BJ (cell line): ENCODE measurements around the gene EHBP1. TPM values are rescaled to one million over a fixed set of nuclear protein-coding genes. Genes with fewer than 3 reads are reported as not detected.

ENCODE experiments used
- CTCF ChIA-PET: fragments of 350-600 bp; formaldehyde crosslinking; extraction: SDS; loops from one replicate; lab custom pipeline; 2021; ENCODE audit warnings: antibody characterized with exemption, inconsistent platforms; lab: Yijun Ruan, JAX
- POLR2A ChIA-PET: fragments of 300-600 bp; sonication (Branson Sonifier 250); formaldehyde crosslinking; extraction: SDS; loops from one replicate; lab custom pipeline; 2021; ENCODE audit warnings: antibody characterized with exemption; lab: Charles Lee
- DNase-seq: peaks from one replicate; pipeline ENCODE4 v3.0.0-alpha.2; 2011; ENCODE audit warnings: low read depth
- H3K27me3 ChIP-seq: 2 replicates; pipeline ENCODE4 v1.6.0; 2011; ENCODE audit warnings: low read length; ENCODE audit not compliant: control insufficient read depth, insufficient read depth
- H3K36me3 ChIP-seq: 2 replicates; pipeline ENCODE4 v1.5.1; 2011; ENCODE audit warnings: low read length; ENCODE audit not compliant: control insufficient read depth, insufficient read depth
- H3K4me3 ChIP-seq: 2 replicates; pipeline ENCODE4 v1.5.1; 2011; ENCODE audit warnings: low read depth, mild to moderate bottlenecking, control low read depth, low read length
- polyA minus RNA-seq: library from RNA; depleted of rRNA, polyadenylated mRNA; stranded (reverse); fragments of >200 nt; gene quantifications from 2 replicates; pipeline ENCODE4 v1.2.3, GENCODE V29; 2011; rRNA and poly(A)+ RNA removed
- polyA plus RNA-seq: library from polyadenylated mRNA; depleted of rRNA; stranded (reverse); fragments of >200 nt; gene quantifications from 2 replicates; pipeline ENCODE4 v1.2.3, GENCODE V29; 2011; rRNA removed
- TF ChIP-seq, protein P1 (sequence below): IDR thresholded peaks from 2 replicates; pipeline ENCODE4 v1.5.1; 2011; ENCODE audit warnings: low read depth, mild to moderate bottlenecking, control low read depth, inconsistent platforms, low read length, moderate library complexity; ENCODE audit not compliant: insufficient read depth

The EHBP1 gene
- 43.8 and 61.5 TPM in 2 replicates for polyA plus RNA-seq
- polyA minus RNA-seq, result 66.3 and 68.8 TPM in 2 replicates

DNA sequence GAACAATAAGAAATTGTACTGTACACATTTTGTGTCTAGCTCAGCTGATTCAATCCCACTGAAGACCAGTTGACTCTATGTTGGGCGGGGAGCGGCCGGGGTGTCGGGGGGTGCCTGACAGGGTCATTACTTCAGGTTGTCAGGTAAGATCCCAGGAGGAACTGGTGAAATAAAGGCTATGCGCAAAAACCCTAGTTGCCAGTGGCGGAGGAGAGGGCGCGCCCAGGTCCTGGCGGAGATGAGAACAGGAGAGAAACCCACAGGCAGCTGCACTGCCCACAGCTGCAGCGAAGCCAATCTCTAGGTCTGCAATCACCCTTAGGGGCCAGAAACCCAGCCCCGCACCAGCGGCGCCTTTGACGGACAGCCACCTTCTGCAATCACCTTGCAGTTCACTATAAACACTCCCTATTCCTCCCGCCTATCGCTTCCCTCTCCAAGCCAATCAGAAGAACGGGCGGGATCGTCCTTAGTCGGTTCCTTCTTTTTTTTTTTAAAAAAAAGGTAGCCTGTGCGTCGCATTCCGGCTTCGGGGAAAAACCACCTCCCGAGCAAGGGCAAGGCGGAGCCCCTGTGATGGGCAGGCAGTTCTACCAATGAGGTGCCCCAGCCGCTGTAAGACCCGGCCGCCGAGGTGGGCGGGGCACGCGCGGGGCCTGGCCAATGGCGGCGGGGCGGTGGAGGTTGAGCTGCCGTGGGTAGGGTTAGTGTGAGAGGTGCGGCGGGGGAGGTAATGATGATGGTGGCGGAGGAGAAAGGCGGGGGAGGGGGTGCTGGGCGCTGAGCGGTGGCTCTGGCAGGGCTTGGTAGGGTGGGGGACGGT is at the start of gene EHBP1:
EHBP1 (plus strand) TSS at position 707 of the 823 bp plus-strand sequence. CDS start 1,479 bp downstream, outside the sequence.
- Histone ChIP-seq H3K4me3 (peak within 1 kb of the TSS; percentile 71), H3K36me3 (no peaks in the 10 kb centered on the region), H3K27me3 (no peaks in the 10 kb centered on the region)
- ChIA-PET CTCF (interaction anchor here (0.6 to 1.4 kb wide), 5 partner anchors 19 to 248 kb away, joined by 3 to 7 read pairs (median 3); partner anchors contain the start of gene TMEM17), POLR2A (interaction anchor here (0.6 to 0.8 kb wide), 4 partner anchors 27 to 288 kb away, joined by 3 to 17 read pairs (median 4); no protein-coding TSS in a partner anchor)
- peak; percentile 99 for DNase-seq
- TF ChIP-seq, protein P1, sequence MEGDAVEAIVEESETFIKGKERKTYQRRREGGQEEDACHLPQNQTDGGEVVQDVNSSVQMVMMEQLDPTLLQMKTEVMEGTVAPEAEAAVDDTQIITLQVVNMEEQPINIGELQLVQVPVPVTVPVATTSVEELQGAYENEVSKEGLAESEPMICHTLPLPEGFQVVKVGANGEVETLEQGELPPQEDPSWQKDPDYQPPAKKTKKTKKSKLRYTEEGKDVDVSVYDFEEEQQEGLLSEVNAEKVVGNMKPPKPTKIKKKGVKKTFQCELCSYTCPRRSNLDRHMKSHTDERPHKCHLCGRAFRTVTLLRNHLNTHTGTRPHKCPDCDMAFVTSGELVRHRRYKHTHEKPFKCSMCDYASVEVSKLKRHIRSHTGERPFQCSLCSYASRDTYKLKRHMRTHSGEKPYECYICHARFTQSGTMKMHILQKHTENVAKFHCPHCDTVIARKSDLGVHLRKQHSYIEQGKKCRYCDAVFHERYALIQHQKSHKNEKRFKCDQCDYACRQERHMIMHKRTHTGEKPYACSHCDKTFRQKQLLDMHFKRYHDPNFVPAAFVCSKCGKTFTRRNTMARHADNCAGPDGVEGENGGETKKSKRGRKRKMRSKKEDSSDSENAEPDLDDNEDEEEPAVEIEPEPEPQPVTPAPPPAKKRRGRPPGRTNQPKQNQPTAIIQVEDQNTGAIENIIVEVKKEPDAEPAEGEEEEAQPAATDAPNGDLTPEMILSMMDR, result no peak

DNA sequence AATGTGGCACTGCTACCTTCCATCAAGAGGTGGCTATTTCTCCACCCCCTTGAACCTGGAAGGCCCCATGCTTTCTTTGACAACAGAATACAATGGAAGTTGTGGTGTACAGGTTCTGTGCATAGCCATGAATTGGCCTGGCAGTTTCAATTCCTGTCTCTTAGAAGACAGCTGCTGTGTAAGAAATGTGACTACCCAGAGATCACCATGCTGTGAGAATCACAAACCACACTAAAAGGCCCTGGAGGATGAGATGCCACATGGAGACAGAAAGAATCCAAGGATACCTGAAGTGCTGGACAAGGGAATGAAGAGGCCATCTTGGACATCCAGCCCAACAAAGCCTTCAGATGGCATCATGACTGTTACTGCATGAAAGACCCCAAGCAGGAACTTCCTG is 47.7 kb upstream of the EHBP1 start:
- no peak overlapping the region for H3K4me3 ChIP-seq
- H3K36me3 ChIP-seq, result no peaks in the 10 kb centered on the region
- no peaks in the 10 kb centered on the region for H3K27me3 ChIP-seq
- CTCF ChIA-PET, result no interaction called here
- TF ChIP-seq, protein P1, result no peak
- POLR2A ChIA-PET, result no interaction called here
- DNase-seq, result no peak

DNA sequence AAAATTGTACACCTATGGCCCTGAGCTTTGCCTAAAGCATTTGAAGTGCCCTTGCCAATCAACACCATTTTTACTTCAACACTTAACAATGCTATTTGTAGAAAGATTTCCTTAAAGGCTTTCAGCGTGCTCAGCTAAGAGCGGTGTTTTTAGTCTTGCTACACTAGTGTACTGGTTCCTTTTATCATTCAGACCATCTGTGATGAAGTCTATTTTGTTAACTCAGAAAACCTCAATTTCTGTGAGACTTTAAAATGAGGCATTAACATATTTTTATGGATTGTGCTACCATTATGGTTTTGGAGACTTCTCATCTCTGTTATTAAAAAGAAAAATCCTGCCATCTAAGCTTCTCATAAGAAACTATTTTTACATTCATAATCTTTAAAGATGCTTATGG is 46.6 kb upstream of the EHBP1 start:
- TF ChIP-seq, protein P1, result no peak
- H3K27me3 ChIP-seq, result no peaks in the 10 kb centered on the region
- H3K4me3 ChIP-seq, result no peak overlapping the region
- POLR2A ChIA-PET, result no interaction called here
- no peak for DNase-seq
- no peaks in the 10 kb centered on the region for H3K36me3 ChIP-seq
- CTCF ChIA-PET, result no interaction called here

DNA sequence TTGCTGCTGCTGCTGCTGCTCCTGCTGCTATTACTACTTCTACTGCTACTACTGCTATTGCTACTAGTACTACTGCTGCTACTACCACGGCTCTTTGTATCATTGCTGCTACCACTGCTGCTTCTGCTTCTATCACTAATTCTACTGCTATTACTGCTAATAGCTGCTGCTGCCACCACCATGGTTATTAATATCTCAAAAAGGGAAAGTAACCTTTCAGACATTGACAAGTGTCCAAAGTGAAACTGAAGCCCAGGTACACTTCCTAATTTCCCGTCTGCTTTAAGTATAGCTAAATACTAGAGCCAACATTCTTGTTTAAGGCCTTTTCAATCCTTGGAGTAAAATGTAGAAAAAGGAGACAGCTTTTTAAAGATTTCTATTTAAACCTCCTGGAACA is 45.4 kb upstream of the EHBP1 start:
- CTCF ChIA-PET, result interaction anchor here (0.9 to 5.4 kb wide), 2 partner anchors 64 to 203 kb away, joined by 3 to 26 read pairs; no protein-coding TSS in a partner anchor
- POLR2A ChIA-PET, result interaction anchor here (0.7 kb wide), 1 partner anchor 241 kb away, joined by 3 read pairs; no protein-coding TSS in a partner anchor
- Histone ChIP-seq H3K4me3 (no peak overlapping the region), H3K27me3 (no peaks in the 10 kb centered on the region), H3K36me3 (no peaks in the 10 kb centered on the region)
- no peak for DNase-seq
- TF ChIP-seq, protein P1, result no peak
